Measurements from ENCODE around the gene TASL. TPM values are rescaled to one million over a fixed set of nuclear protein-coding genes. Genes with fewer than 3 reads are reported as not detected.

Gene TASL
- total and polyA plus RNA-seq, 2 experiments from 2014 or later, result 0.30 TPM; not detected in 1

- Histone ChIP-seq H3K36me3 (replicated peaks; ENCODE audit: insufficient read depth, low read depth) (no peaks in the 10 kb centered on the region), H3K27ac (no peak overlapping the region), H2AFZ (no peak overlapping the region), H3K4me3 (no peak overlapping the region), H3K4me2 (no peak overlapping the region), H3K4me1 (ENCODE audit: insufficient read depth) (no peaks in the 10 kb centered on the region), H4K20me1 (ENCODE audit: insufficient read depth, poor library complexity, severe bottlenecking) (no peaks in the 10 kb centered on the region), H3K9me2 (replicated peaks; ENCODE audit: insufficient read depth) (no peaks in the 10 kb centered on the region), H3K79me2 (no peaks in the 10 kb centered on the region), H3K9me3 (ENCODE audit: low read depth) (no peaks in the 10 kb centered on the region), H3K27me3 (no peaks in the 10 kb centered on the region)
- no peak for DNase-seq (ENCODE audit: low spot score)
- 79% methylated on average over 5 of the region's 5 CpGs for whole genome bisulfite sequencing (ENCODE audit: low lambda C conversion rate, missing lambda C conversion rate)
- TF ChIP-seq EZH2phosphoT487 (IDR thresholded peaks at IDR 0.05; ENCODE audit: low read depth, severe bottlenecking, unreplicated experiment), result no peak
- TF ChIP-seq, protein P1, sequence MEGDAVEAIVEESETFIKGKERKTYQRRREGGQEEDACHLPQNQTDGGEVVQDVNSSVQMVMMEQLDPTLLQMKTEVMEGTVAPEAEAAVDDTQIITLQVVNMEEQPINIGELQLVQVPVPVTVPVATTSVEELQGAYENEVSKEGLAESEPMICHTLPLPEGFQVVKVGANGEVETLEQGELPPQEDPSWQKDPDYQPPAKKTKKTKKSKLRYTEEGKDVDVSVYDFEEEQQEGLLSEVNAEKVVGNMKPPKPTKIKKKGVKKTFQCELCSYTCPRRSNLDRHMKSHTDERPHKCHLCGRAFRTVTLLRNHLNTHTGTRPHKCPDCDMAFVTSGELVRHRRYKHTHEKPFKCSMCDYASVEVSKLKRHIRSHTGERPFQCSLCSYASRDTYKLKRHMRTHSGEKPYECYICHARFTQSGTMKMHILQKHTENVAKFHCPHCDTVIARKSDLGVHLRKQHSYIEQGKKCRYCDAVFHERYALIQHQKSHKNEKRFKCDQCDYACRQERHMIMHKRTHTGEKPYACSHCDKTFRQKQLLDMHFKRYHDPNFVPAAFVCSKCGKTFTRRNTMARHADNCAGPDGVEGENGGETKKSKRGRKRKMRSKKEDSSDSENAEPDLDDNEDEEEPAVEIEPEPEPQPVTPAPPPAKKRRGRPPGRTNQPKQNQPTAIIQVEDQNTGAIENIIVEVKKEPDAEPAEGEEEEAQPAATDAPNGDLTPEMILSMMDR (IDR thresholded peaks at IDR 0.05; ENCODE audit: poor library complexity), result no peak
- TF ChIP-seq EZH2 (IDR thresholded peaks at IDR 0.05; ENCODE audit: borderline replicate concordance), result no peak
These were observed 11.8 kb upstream of the TASL start for GRCh38 chrX:30589146-30589888.

- Histone ChIP-seq H3K27me3 (no peaks in the 10 kb centered on the region), H3K27ac (no peak overlapping the region), H4K20me1 (ENCODE audit: insufficient read depth, poor library complexity, severe bottlenecking) (no peaks in the 10 kb centered on the region), H3K4me1 (ENCODE audit: insufficient read depth) (no peaks in the 10 kb centered on the region), H3K9me3 (ENCODE audit: low read depth) (no peaks in the 10 kb centered on the region), H3K4me2 (no peak overlapping the region), H2AFZ (no peak overlapping the region), H3K9me2 (replicated peaks; ENCODE audit: insufficient read depth) (no peaks in the 10 kb centered on the region), H3K4me3 (no peak overlapping the region), H3K79me2 (no peaks in the 10 kb centered on the region), H3K36me3 (replicated peaks; ENCODE audit: insufficient read depth, low read depth) (no peaks in the 10 kb centered on the region)
- TF ChIP-seq EZH2phosphoT487 (IDR thresholded peaks at IDR 0.05; ENCODE audit: low read depth, severe bottlenecking, unreplicated experiment), result no peak
- TF ChIP-seq, protein P1 (IDR thresholded peaks at IDR 0.05; ENCODE audit: poor library complexity), result no peak
- TF ChIP-seq EZH2 (IDR thresholded peaks at IDR 0.05; ENCODE audit: borderline replicate concordance), result no peak
- WGBS (ENCODE audit: low lambda C conversion rate, missing lambda C conversion rate), result 65% methylated on average over 1 of the region's 1 CpG
- DNase-seq (ENCODE audit: low spot score), result no peak
These were observed 8.9 kb upstream of the TASL start for GRCh38 chrX:30586516-30586915.

GRCh38 chrX:30582664-30583063 lies 5.1 kb upstream of the TASL start:
- no peak for TF ChIP-seq EZH2phosphoT487 (IDR thresholded peaks at IDR 0.05; ENCODE audit: low read depth, severe bottlenecking, unreplicated experiment)
- TF ChIP-seq, protein P1 (IDR thresholded peaks at IDR 0.05; ENCODE audit: poor library complexity), result no peak
- no peak for TF ChIP-seq EZH2 (IDR thresholded peaks at IDR 0.05; ENCODE audit: borderline replicate concordance)
- Histone ChIP-seq H2AFZ (no peak overlapping the region), H3K9me3 (ENCODE audit: low read depth) (no peaks in the 10 kb centered on the region), H4K20me1 (ENCODE audit: insufficient read depth, poor library complexity, severe bottlenecking) (no peaks in the 10 kb centered on the region), H3K27me3 (no peaks in the 10 kb centered on the region), H3K27ac (no peak overlapping the region), H3K4me1 (ENCODE audit: insufficient read depth) (no peaks in the 10 kb centered on the region), H3K4me2 (no peak overlapping the region), H3K9me2 (replicated peaks; ENCODE audit: insufficient read depth) (no peaks in the 10 kb centered on the region), H3K4me3 (no peak overlapping the region), H3K36me3 (replicated peaks; ENCODE audit: insufficient read depth, low read depth) (no peaks in the 10 kb centered on the region), H3K79me2 (no peaks in the 10 kb centered on the region)
- DNase-seq (ENCODE audit: low spot score), result no peak
- 79% methylated on average over 6 of the region's 6 CpGs for WGBS (ENCODE audit: low lambda C conversion rate, missing lambda C conversion rate)
